ENCODE measurements around the gene PIAS4. TPM values are rescaled to one million over a fixed set of nuclear protein-coding genes. Genes with fewer than 3 reads are reported as not detected.

PIAS4 gene
- total RNA-seq, 2 donors from 2014 or later, result 12.7 to 17.1 TPM

- no peaks in the 10 kb centered on the region for H3K27me3 ChIP-seq
- no peak for ATAC-seq
- H3K4me1 ChIP-seq, result peaks cover 56% of the 10 kb centered on the region
- peak overlapping the region; percentile 85 to 99 for H3K4me3 ChIP-seq
- intact Hi-C loops (cut with DNase I), result no loop called here
- peak overlapping the region; percentile 93 to 97 (median 96) for H3K27ac ChIP-seq
- no peaks in the 10 kb centered on the region for H3K9me3 ChIP-seq
- peak in 3 of 4 donors; percentile 39 to 52 (median 47) for DNase-seq
- peaks cover 22 to 42% of the 10 kb centered on the region in 2 donors for H3K36me3 ChIP-seq (replicated peaks in 1 of 2; ENCODE audit: insufficient read depth in 1 of 2, low read depth in 2 of 2)
- TF ChIP-seq CTCF (IDR thresholded peaks at IDR 0.05), result no peak
- TF ChIP-seq POLR2A (IDR thresholded peaks at IDR 0.05), result no peak
- WGBS, 2 donors, result 11 to 47% methylated on average over 3 to 30 of the region's 30 CpGs
Measured at GRCh38 chr19:3983936-3984583, 23.5 kb upstream of the PIAS4 start.

- Histone ChIP-seq H3K4me1 (peaks cover 56% of the 10 kb centered on the region), H3K27me3 (no peaks in the 10 kb centered on the region), H3K4me3 (peak overlapping the region; percentile 85 to 99), H3K27ac (peak overlapping the region; percentile 93 to 97 (median 96)), H3K36me3 (replicated peaks in 1 of 2; ENCODE audit: insufficient read depth in 1 of 2, low read depth in 2 of 2) (peaks cover 21 to 37% of the 10 kb centered on the region in 2 donors), H3K9me3 (no peaks in the 10 kb centered on the region)
- intact Hi-C loops (cut with DNase I), result no loop called here
- ATAC-seq (peak; percentile 1), DNase-seq (peak in 1 of 4 donors; percentile 25)
- TF ChIP-seq CTCF (IDR thresholded peaks at IDR 0.05) (no peak), POLR2A (IDR thresholded peaks at IDR 0.05) (no peak)
- 0 to 2% methylated on average over 8 to 10 of the region's 10 CpGs for WGBS, 2 donors
Measured at GRCh38 chr19:3984584-3984907, 23.0 kb upstream of the PIAS4 start.

GRCh38 chr19:3984908-3985642, 22.5 kb upstream of the PIAS4 start, which contains the start of gene EEF2:
Gene EEF2, minus strand, starts transcription at chr19:3985463. Its CDS starts 83 bp downstream, at chr19:3985380.
- Histone ChIP-seq H3K9me3 (no peaks in the 10 kb centered on the region), H3K4me1 (peaks cover 56% of the 10 kb centered on the region), H3K27me3 (no peaks in the 10 kb centered on the region), H3K36me3 (replicated peaks in 1 of 2; ENCODE audit: insufficient read depth in 1 of 2, low read depth in 2 of 2) (peaks cover 21 to 33% of the 10 kb centered on the region in 2 donors), H3K27ac (peak within 1 kb of the TSS; percentile 93 to 97 (median 96)), H3K4me3 (peak within 1 kb of the TSS; percentile 85 to 99)
- intact Hi-C loops (cut with DNase I), result no loop called here
- peak; percentile 90 to 95 (median 92) for DNase-seq
- TF ChIP-seq POLR2A (IDR thresholded peaks at IDR 0.05), result peak; percentile 99
- TF ChIP-seq CTCF (IDR thresholded peaks at IDR 0.05), result no peak
- ATAC-seq, result peak; percentile 65
- 0% methylated on average over 78 of the region's 80 CpGs; no CpG with 5 or more reads in 1 of the 2 donors for WGBS, 2 donors

- ATAC-seq, result no peak
- Histone ChIP-seq H3K27ac (peak overlapping the region in 3 of 4 donors; percentile 93 to 97 (median 95)), H3K4me3 (peak overlapping the region in 1 of 2 donors; percentile 99), H3K36me3 (replicated peaks in 1 of 2; ENCODE audit: insufficient read depth in 1 of 2, low read depth in 2 of 2) (peaks cover 15 to 26% of the 10 kb centered on the region in 2 donors), H3K27me3 (no peaks in the 10 kb centered on the region), H3K4me1 (peaks cover 56% of the 10 kb centered on the region), H3K9me3 (no peaks in the 10 kb centered on the region)
- WGBS, 2 donors, result 2% methylated on average over 14 to 19 of the region's 19 CpGs
- intact Hi-C loops (cut with DNase I), result no loop called here
- DNase-seq, result no peak
- no peak for TF ChIP-seq CTCF (IDR thresholded peaks at IDR 0.05)
- TF ChIP-seq POLR2A (IDR thresholded peaks at IDR 0.05), result no peak
Measured at GRCh38 chr19:3985643-3986259, 21.8 kb upstream of the PIAS4 start.

Data from body of pancreas (tissue), 4 donors.